BJ (cell line): ENCODE measurements around the gene PXDN. TPM values are rescaled to one million over a fixed set of nuclear protein-coding genes. Genes with fewer than 3 reads are reported as not detected.

ENCODE experiments used
- CTCF ChIA-PET: fragments of 350-600 bp; formaldehyde crosslinking; extraction: SDS; loops from one replicate; lab custom pipeline; 2021; ENCODE audit warnings: antibody characterized with exemption, inconsistent platforms; lab: Yijun Ruan, JAX
- POLR2A ChIA-PET: fragments of 300-600 bp; sonication (Branson Sonifier 250); formaldehyde crosslinking; extraction: SDS; loops from one replicate; lab custom pipeline; 2021; ENCODE audit warnings: antibody characterized with exemption; lab: Charles Lee
- DNase-seq: peaks from one replicate; pipeline ENCODE4 v3.0.0-alpha.2; 2011; ENCODE audit warnings: low read depth
- H3K27me3 ChIP-seq: 2 replicates; pipeline ENCODE4 v1.6.0; 2011; ENCODE audit warnings: low read length; ENCODE audit not compliant: control insufficient read depth, insufficient read depth
- H3K36me3 ChIP-seq: 2 replicates; pipeline ENCODE4 v1.5.1; 2011; ENCODE audit warnings: low read length; ENCODE audit not compliant: control insufficient read depth, insufficient read depth
- H3K4me3 ChIP-seq: 2 replicates; pipeline ENCODE4 v1.5.1; 2011; ENCODE audit warnings: low read depth, mild to moderate bottlenecking, control low read depth, low read length
- CTCF ChIP-seq: IDR thresholded peaks from 2 replicates; pipeline ENCODE4 v1.5.1; 2011; ENCODE audit warnings: low read depth, mild to moderate bottlenecking, control low read depth, inconsistent platforms, low read length, moderate library complexity; ENCODE audit not compliant: insufficient read depth
- polyA plus RNA-seq: library from polyadenylated mRNA; depleted of rRNA; stranded (reverse); fragments of >200 nt; gene quantifications from 2 replicates; pipeline ENCODE4 v1.2.3, GENCODE V29; 2011

Gene PXDN
- polyA plus RNA-seq, 1 experiment: 212 TPM

GRCh38 chr2:1751767-1752725 lies 7.7 kb upstream of the PXDN start:
- ChIA-PET POLR2A (interaction anchor here (0.6 kb wide), 1 partner anchor 22 kb away, joined by 3 read pairs; no protein-coding TSS in a partner anchor), CTCF (interaction anchor here (0.8 to 5.3 kb wide), 17 partner anchors 8 to 201 kb away, joined by 3 to 69 read pairs (median 7); no protein-coding TSS in a partner anchor)
- H3K27me3 ChIP-seq: no peaks in the 10 kb centered on the region
- H3K36me3 ChIP-seq: no peaks in the 10 kb centered on the region
- no peak overlapping the region for H3K4me3 ChIP-seq
- no peak for TF ChIP-seq CTCF
- no peak for DNase-seq

- Histone ChIP-seq H3K4me3 (no peak overlapping the region), H3K27me3 (no peaks in the 10 kb centered on the region), H3K36me3 (no peaks in the 10 kb centered on the region)
- ChIA-PET CTCF (interaction anchor here (0.6 to 5.3 kb wide), 35 partner anchors 9 to 797 kb away, joined by 3 to 69 read pairs (median 5); no protein-coding TSS in a partner anchor), POLR2A (interaction anchor here (0.6 to 1.0 kb wide), 2 partner anchors 21 to 198 kb away, joined by 3 read pairs; no protein-coding TSS in a partner anchor)
- no peak for DNase-seq
- TF ChIP-seq CTCF: peak; percentile 98
Observed at GRCh38 chr2:1750933-1751766, 6.8 kb upstream of the PXDN start.

GRCh38 chr2:1750270-1750932 lies 6.1 kb upstream of the PXDN start:
- CTCF ChIA-PET: interaction anchor here (0.6 to 5.3 kb wide), 34 partner anchors 9 to 796 kb away, joined by 3 to 69 read pairs (median 5); no protein-coding TSS in a partner anchor

GRCh38 chr2:1749489-1750119 lies 5.3 kb upstream of the PXDN start:
- CTCF ChIA-PET: interaction anchor here (1.1 to 5.3 kb wide), 10 partner anchors 15 to 203 kb away, joined by 3 to 69 read pairs (median 5); no protein-coding TSS in a partner anchor
- no peaks in the 10 kb centered on the region for H3K36me3 ChIP-seq
- no peak for DNase-seq
- TF ChIP-seq CTCF: no peak
- no peaks in the 10 kb centered on the region for H3K27me3 ChIP-seq
- POLR2A ChIA-PET: no interaction called here
- H3K4me3 ChIP-seq: no peak overlapping the region

More at GRCh38 chr2:1750270-1750932, 6.1 kb upstream of the PXDN start:
- no peak for TF ChIP-seq CTCF
- H3K4me3 ChIP-seq: no peak overlapping the region
- no peaks in the 10 kb centered on the region for H3K27me3 ChIP-seq
- H3K36me3 ChIP-seq: no peaks in the 10 kb centered on the region
- DNase-seq: no peak
- POLR2A ChIA-PET: interaction anchor here (1.0 kb wide), 1 partner anchor 197 kb away, joined by 3 read pairs; no protein-coding TSS in a partner anchor
